ENCODE measurements around the gene RFX2. TPM values are rescaled to one million over a fixed set of nuclear protein-coding genes. Genes with fewer than 3 reads are reported as not detected.

RFX2 gene
- total RNA-seq, 1 experiment from 2014 or later, result 13.7 TPM

GRCh38 chr19:6014551-6015135, 95.7 kb downstream of the RFX2 start:
- Mint-ChIP-seq H3K27me3 (ENCODE audit: unreplicated experiment) (no peaks in the 10 kb centered on the region), H3K4me3 (ENCODE audit: low read depth, unreplicated experiment) (no peak overlapping the region), H3K4me1 (ENCODE audit: low read depth, unreplicated experiment) (no peaks in the 10 kb centered on the region), H3K27ac (ENCODE audit: unreplicated experiment) (no peak overlapping the region), H3K36me3 (ENCODE audit: insufficient read depth, unreplicated experiment) (peaks cover 5% of the 10 kb centered on the region), H3K9me3 (ENCODE audit: low read depth, unreplicated experiment) (no peaks in the 10 kb centered on the region)
- CTCF ChIA-PET, result no interaction called here
- TF ChIP-seq CTCF (IDR thresholded peaks at IDR 0.05; ENCODE audit: unreplicated experiment), result no peak
- no peak for DNase-seq
- intact Hi-C loops (cut with micrococcal nuclease; ENCODE audit: unreplicated experiment), result no loop called here
- BruUV-seq (replicated peaks), result no TSS peak

GRCh38 chr19:6012426-6013170, 97.7 kb downstream of the RFX2 start:
- CTCF ChIA-PET, result interaction anchor here (0.6 kb wide), 1 partner anchor 110 kb away, joined by 3 read pairs; no protein-coding TSS in a partner anchor
- intact Hi-C loops (cut with micrococcal nuclease; ENCODE audit: unreplicated experiment), result no loop called here
- no TSS peak for BruUV-seq (replicated peaks)

GRCh38 chr19:6011794-6012193, 98.5 kb downstream of the RFX2 start:
- H3K9me3 Mint-ChIP-seq (ENCODE audit: low read depth, unreplicated experiment), result no peaks in the 10 kb centered on the region
- H3K27me3 Mint-ChIP-seq (ENCODE audit: unreplicated experiment), result no peaks in the 10 kb centered on the region
- no peak for TF ChIP-seq CTCF (IDR thresholded peaks at IDR 0.05; ENCODE audit: unreplicated experiment)
- H3K27ac Mint-ChIP-seq (ENCODE audit: unreplicated experiment), result no peak overlapping the region
- peaks cover 10% of the 10 kb centered on the region for H3K36me3 Mint-ChIP-seq (ENCODE audit: insufficient read depth, unreplicated experiment)
- no peak for DNase-seq
- CTCF ChIA-PET, result interaction anchor here (0.5 kb wide), 1 partner anchor 169 kb away, joined by 5 read pairs; no protein-coding TSS in a partner anchor
- intact Hi-C loops (cut with micrococcal nuclease; ENCODE audit: unreplicated experiment), result no loop called here
- BruUV-seq (replicated peaks), result no TSS peak
- no peak overlapping the region for H3K4me3 Mint-ChIP-seq (ENCODE audit: low read depth, unreplicated experiment)
- no peaks in the 10 kb centered on the region for H3K4me1 Mint-ChIP-seq (ENCODE audit: low read depth, unreplicated experiment)

More at GRCh38 chr19:6012426-6013170, 97.7 kb downstream of the RFX2 start:
- peaks cover 9% of the 10 kb centered on the region for H3K36me3 Mint-ChIP-seq (ENCODE audit: insufficient read depth, unreplicated experiment)
- H3K27ac Mint-ChIP-seq (ENCODE audit: unreplicated experiment), result no peak overlapping the region
- no peaks in the 10 kb centered on the region for H3K27me3 Mint-ChIP-seq (ENCODE audit: unreplicated experiment)
- no peaks in the 10 kb centered on the region for H3K4me1 Mint-ChIP-seq (ENCODE audit: low read depth, unreplicated experiment)
- no peak for TF ChIP-seq CTCF (IDR thresholded peaks at IDR 0.05; ENCODE audit: unreplicated experiment)
- H3K9me3 Mint-ChIP-seq (ENCODE audit: low read depth, unreplicated experiment), result no peaks in the 10 kb centered on the region
- no peak for DNase-seq
- no peak overlapping the region for H3K4me3 Mint-ChIP-seq (ENCODE audit: low read depth, unreplicated experiment)

GRCh38 chr19:6011206-6011605, 99.1 kb downstream of the RFX2 start:
- Mint-ChIP-seq H3K4me3 (ENCODE audit: low read depth, unreplicated experiment) (no peak overlapping the region), H3K4me1 (ENCODE audit: low read depth, unreplicated experiment) (no peaks in the 10 kb centered on the region), H3K9me3 (ENCODE audit: low read depth, unreplicated experiment) (no peaks in the 10 kb centered on the region), H3K27me3 (ENCODE audit: unreplicated experiment) (no peaks in the 10 kb centered on the region), H3K36me3 (ENCODE audit: insufficient read depth, unreplicated experiment) (peaks cover 10% of the 10 kb centered on the region), H3K27ac (ENCODE audit: unreplicated experiment) (no peak overlapping the region)
- intact Hi-C loops (cut with micrococcal nuclease; ENCODE audit: unreplicated experiment), result no loop called here
- CTCF ChIA-PET, result interaction anchor here (0.5 kb wide), 1 partner anchor 170 kb away, joined by 5 read pairs; no protein-coding TSS in a partner anchor
- no TSS peak for BruUV-seq (replicated peaks)
- no peak for DNase-seq
- TF ChIP-seq CTCF (IDR thresholded peaks at IDR 0.05; ENCODE audit: unreplicated experiment), result no peak

All from Calu3 (cell line).